ENCODE measurements around the gene KCNJ10.
"Not testable (repeated sequence)": the region's sequence is repeated elsewhere in the genome, so short reads cannot be mapped to it uniquely, and the experiment has no call there.

KCNJ10 gene

DNA sequence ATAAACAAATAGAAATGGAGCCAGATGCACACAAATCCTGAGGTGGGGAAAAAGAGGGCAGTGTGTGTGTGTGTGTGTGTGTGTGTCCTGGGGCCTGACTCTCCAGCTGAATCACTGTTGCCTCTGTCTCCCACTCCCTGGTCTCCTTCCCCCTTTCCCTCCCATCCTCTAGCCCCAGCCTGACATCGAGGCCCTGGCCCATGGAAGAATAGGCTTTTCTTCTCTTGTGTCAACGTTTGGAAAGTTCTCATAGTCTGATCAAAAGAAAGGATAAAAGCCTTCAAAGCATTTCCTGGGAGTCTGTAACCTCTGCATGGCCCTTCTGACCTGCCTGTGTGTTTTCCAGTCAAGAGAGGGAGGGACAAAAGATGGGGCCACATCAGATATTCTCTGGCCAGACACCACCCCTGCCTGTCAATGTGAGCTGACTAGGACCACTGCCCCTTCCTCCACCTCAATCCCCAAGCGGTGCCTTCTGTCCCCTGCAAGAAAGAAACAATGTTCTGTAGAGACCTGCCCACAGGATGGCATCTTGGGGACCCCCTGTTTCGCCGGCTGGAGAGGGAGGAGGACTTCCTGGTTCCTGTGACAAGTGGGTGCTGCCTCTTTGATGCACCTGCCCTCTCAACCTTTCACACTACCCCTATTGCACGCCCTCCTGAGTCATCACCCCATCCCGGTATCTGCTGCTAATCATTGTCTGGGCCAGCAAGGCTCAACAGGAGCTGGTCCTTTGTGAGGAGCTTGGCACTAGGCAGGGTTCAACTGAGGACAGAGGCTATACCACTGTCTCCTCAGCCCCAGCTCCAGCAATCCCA lies 16.2 kb downstream of the KCNJ10 start:
- no peak for DNase-seq

DNA sequence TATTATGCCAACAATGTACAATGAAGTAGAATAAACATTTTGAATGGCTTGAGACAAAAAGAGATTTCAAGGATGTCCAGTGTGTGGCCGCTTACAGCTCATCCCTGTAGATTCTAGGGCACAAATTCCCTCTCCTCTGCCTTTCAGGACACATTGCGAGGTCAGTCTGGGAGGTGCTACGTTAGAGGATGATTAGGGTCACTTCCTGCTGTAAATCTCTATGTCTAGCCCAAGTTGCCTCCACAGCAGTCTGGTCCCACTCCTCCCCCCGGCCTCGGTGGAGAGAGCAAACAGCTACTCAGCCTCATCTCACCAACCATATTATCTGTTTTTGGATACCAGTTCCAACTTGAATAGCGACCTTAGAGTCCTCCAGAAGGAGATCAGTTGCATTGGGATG lies 17.0 kb downstream of the KCNJ10 start:
- DNase-seq = no peak

- no peak for DNase-seq
These were observed 19.3 kb downstream of the KCNJ10 start for GRCh38 chr1:160050619-160051018.

DNA sequence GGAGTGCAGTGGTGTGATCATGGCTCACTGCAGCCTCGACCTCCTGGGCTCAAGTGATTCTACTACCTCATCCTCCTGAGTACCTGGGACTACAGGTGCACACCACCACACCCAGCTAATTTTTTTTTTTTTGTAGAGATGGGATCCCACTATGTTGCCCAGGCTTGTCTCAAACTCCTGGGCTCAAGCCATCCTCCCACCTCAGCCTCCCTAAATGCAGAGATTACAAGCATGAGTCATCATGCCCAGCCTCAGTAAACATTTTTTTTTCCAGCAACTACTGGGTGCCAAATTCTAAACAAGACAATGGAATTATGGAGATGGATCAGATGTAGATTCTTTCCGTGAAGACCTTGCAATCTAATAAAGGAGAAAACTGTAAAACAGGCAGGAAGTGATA lies 19.8 kb downstream of the KCNJ10 start:
- not testable (repeated sequence) for DNase-seq

- no peak for DNase-seq
These were observed 20.9 kb downstream of the KCNJ10 start for GRCh38 chr1:160049101-160049500.

DNA sequence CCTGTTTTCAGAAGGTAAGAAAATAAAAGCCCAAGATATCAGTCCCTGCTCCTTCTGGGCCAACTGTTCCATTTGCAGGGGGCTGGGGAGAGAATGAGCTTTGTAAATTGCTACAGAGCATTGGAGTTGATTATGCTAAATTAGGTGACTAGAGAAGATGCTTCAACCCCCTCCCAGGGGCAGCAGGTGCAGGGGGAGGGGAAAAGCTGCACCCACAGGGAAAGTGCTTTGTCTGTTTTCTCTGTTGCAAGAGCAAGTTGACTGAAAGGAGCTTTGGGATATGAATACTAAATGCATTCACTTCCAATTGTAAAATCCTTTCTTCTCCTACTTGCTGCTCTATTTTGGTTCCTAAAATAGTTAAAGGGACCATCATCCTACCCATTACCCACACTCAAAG lies 21.6 kb downstream of the KCNJ10 start:
- no peak for DNase-seq

- no peak for DNase-seq
These were observed 22.6 kb downstream of the KCNJ10 start for GRCh38 chr1:160047111-160047991.

DNA sequence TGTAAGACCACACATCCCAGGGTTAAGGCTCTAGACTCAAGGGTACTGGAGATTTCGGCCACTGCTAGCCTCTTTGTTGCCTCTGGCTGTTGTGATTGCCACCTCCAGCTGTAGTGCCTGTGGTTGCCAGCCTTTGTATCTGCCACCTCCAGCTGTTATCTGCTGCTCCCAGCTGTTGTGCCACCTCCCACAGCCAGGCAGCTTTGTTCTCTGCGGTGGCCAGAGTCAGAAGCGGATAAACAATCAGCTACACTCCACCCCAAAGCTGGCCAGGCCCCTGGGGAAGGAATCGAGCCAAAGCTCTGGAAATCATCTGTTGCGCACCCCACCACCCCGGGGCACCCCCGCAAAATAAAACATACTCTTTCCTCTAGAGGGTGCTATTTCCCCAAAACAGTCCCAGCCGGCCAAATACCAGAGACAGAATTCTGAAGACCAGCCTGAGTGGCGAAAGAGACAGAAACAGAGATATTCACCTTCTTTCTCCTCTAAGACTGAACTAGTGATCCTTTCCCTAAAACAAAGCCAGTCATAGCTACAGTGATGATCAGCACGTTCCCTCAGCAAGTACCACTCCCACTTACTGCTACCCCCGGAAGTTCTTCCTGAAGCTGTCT lies 23.4 kb downstream of the KCNJ10 start:
- DNase-seq = peak; percentile 21 to 58

DNA sequence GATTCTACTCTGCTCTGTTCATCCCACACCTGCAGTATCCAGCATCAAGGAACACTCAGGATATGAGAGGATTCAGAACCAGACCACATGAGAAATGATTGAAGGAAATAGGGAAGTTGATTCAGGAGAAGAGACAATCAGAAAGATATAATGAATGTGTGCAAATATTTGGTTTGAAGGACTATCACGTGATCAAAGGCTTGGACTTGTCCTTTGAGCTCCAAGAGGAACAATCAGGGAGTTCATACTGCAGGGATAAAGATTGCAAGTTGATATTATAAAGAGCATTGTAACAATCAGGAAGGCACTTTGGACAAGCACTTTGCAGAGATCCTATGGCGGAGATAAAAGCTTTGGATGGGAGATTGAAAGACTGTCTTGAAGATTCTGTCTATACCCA lies 24.3 kb downstream of the KCNJ10 start:
- no peak for DNase-seq

- DNase-seq = no peak
These were observed 26.4 kb downstream of the KCNJ10 start for GRCh38 chr1:160043543-160043942.

DNA sequence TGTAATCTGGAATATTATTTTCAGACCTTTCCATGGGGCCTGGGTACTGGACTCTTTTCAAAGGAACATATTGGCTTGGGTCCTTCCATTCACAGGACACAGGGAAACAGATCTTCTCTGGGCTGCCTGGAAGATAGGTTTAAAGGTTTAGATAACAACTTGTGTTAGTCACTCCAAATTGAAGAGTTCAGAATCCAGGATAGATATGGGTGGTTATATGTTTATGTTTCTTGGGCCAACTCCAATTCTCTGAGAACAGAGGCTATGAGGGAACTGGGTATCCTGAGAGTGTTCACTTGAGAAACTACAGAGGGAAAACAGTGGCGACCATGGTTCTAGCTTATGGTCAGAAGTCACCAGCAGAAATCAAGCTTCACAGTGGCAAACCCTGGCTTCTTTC lies 29.5 kb downstream of the KCNJ10 start:
- DNase-seq = no peak

DNA sequence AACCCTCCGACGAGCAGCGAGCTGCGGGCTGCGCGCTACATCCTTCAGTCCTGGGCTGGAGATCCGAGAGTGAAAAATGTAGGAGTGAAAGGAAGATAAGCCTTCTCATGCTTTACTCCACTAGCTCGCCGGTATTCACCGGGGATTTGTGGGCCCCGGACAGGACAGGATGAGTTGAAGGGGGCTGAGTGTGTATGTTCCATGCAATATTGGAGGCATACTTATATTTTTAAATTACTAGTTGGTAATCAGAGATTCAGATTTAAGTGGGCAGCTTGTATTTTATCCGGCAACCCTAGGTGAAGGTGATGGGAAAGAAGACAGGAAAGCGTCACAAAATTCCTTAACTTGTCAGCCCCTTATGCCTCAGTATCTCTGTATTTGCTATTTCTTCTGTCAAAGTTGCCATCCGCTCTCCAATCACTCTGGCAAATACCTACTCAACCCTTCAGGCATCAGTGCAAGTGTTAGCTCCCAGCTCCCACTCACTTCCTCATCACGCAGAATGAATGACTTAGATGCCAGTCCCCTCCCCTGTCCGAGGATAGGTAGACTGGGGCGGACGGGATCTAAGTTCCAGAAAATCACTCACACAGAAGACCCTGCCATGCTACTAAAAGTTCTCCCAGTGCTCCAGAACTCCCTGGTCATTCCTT lies 37.7 kb downstream of the KCNJ10 start:
- DNase-seq = peak in 1 of 2 experiments; percentile 40

DNA sequence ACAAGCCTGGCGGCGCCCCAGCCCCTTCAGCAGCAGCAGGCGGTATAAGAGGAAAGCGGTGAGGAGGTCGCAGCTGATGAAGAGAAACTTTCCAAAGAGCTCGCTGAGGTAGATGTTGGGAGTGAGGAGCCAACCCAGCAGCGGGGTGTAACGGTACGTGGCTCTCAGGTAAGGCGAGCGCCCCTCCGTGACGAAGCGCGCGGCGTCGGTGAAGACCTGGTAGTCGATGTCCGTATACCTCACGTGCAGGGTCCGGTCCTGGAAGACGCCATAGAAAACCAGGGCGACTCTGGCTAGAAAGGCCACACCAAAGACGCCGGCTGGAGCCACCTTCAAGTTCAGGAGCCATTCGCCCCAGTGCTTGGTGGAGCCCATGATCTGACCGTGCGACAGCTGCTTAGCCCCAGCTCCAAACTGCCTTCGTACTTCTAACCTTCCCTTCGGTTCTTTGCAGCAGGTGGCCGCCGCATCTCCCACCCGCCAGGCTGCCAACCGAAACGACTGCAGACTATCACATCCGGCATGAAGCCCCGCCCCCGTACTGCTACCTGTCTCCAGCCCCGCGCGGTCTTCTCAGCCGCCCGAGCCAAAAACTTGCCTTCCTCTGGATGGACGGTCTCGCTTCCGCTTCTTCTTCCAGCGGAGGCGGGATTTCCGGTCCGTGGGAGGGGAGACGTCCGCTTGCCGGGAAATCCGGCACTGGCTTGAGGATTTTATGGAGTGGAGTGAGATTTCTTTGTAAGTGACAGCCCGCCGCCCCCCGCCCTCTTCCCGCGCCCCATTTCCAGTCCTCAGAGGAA lies 38.4 kb downstream of the KCNJ10 start, which contains the start of gene PIGM:
TSS of gene PIGM (minus strand) at position 626 of the 800 bp plus-strand sequence. CDS start at position 375, 251 bp downstream.
- peak; percentile 89 to 94 for DNase-seq

GRCh38 chr1:160030657-160031364 lies 39.1 kb downstream of the KCNJ10 start:
- peak; percentile 28 to 31 for DNase-seq

- DNase-seq = no peak
These were observed 41.5 kb downstream of the KCNJ10 start for GRCh38 chr1:160028426-160028825.

- no peak for DNase-seq
These were observed 44.6 kb downstream of the KCNJ10 start for GRCh38 chr1:160025314-160025713.

GRCh38 chr1:160024195-160024905 lies 45.6 kb downstream of the KCNJ10 start:
- no peak for DNase-seq

- no peak for DNase-seq
These were observed 47.3 kb downstream of the KCNJ10 start for GRCh38 chr1:160022330-160023310.

DNA sequence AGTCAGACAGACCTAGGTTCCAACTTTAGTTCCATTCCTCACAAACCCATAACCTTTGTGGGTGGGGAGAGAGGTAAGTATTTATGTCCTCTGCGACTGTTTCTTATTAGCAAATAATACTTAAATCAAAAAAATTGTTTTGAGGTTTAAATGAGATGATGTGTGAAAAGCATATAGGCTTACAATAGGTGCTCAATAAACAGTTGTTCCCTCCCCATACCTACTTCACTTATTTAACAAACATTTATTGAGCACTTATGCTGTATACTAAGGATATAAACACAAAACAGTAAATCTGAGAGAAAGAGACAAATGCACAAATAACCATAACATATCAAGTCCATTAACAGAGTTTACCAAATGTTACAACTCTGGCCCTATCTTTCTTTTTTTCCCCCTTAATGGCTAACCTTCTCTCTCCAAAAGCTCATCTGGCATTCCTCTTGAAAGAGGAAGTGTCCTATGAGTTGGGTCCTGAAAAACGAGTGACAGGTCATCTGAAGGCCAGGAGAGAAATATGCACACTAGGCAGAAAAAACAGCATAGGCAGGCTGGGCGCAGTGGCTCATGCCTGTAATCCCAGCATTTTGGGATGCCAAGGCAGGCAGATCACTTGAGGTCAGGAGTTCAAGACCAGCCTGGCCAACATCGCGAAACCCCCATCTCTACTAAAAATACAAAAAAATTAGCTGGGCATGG lies 48.4 kb downstream of the KCNJ10 start:
- no peak for DNase-seq

Measured in Kasumi-1 (cell line).